GM21723 (cell line): ENCODE data around the gene HS3ST1.

Experiments used
- ATAC-seq: cut with Tn5 transposase; IDR thresholded peaks from one replicate; pipeline ENCODE4 v1.9.1; 2021; ENCODE audit warnings: mild to moderate bottlenecking, moderate library complexity; ENCODE audit not compliant: unreplicated experiment

Gene HS3ST1

GRCh38 chr4:11436084-11436483 lies 7.4 kb upstream of the HS3ST1 start:
- peak; percentile 61 for ATAC-seq

- ATAC-seq = no peak
Measured at GRCh38 chr4:11435557-11435956, 6.9 kb upstream of the HS3ST1 start.

DNA sequence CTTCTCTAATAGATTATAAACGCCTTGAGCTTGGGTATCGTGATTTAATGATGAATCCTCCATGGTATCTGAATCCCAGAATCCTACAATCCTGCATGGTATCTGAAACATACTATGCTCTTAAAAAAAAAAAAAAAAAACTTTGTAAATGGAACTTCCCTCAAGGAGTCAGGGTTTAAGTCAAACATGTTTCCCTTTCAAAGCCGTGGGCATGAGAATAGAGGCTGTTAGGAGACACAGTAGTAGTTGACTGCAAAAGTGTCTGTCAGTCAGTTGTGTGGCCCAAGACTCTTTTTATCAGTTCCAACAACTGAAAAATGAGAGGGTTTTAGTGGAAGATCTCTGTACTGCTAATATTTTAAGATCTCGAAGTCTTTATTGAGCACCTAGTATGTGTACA lies 2.4 kb upstream of the HS3ST1 start:
- ATAC-seq = no peak

DNA sequence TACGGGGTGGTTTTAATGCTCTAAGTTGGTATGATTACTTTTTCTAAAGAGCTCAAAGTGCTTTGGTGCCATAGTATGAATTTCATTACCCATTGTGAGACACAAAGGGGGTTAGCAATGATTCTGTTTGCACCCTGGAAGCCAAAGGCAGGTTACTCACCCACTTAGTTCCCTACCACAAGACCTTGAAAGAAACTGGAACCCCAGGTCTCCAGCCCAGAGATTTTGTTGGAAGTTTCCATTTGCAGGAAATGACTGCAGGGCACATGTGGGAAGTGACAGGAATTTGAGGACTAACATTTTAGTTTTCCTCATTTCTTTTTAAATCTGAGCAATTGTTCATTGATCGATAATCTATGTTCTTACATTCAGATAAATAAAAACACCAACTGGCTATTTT lies 1.8 kb upstream of the HS3ST1 start:
- no peak for ATAC-seq

DNA sequence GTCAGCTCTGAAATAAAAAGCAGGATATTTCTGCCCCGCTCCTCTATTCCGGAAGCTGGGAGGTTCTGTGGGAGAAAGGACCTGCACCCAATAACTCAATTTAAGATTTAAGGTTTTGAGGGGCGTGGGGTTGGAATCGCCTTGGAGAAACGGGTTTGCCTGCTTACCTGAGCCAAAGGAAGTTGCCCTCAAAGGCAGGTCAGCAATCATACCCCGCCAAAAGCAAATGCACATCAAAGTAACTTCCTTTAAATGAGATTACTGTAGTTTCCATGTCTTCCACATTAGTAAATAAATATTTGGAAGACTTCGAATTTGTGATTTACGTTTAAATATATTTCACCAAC lies 978 bp upstream of the HS3ST1 start:
- no peak for ATAC-seq

GRCh38 chr4:11428899-11429698 lies 405 bp upstream of the HS3ST1 start:
- ATAC-seq = peak; percentile 79

DNA sequence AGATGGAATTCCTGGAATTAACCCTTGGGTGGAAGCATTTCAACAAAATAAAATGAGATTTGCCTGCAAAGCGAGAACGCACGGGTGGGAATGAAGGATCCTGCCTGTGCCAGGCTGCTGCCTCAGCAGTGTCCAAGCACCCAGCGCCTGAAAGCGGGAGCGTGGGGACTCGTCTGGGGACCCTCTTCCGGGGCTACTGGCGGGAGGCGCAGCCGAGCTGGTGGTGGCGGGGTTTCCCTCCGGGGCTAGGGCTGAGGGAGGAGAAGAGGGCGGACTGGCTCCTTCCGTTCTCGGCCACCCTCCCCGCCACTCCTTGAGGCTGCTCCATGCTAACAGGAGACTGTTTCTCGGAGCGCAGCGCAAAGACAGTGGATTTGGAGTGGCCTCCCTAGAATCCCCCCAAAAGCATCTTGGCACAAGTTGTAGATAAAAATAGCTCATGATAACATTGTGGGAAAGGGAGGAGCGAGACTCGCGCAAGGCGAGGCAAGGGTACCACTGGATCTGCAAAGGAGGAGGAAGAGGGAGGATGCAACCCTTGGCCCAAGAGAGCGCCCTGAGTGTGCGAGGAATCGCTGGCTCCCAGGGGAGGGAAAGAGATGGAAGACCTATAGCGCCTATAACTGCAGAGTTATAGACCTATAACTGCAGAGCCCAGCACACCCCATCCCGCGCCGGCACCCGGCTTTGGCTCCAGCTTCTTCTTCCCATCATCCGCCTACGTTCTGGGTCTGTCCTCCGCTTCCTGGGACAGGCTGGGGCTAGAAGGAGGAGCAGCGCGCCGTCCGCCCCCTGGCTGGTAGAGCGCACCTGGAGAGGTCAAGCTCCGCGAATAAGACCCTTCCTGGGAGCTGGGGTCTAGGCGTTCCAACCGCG lies 1.3 kb downstream of the HS3ST1 start:
- no peak for ATAC-seq

- ATAC-seq = no peak
Measured at GRCh38 chr4:11426731-11427120, 2.0 kb downstream of the HS3ST1 start.

- no peak for ATAC-seq
Measured at GRCh38 chr4:11426003-11426402, 2.7 kb downstream of the HS3ST1 start.

GRCh38 chr4:11424856-11425255 lies 3.8 kb downstream of the HS3ST1 start:
- no peak for ATAC-seq

GRCh38 chr4:11424000-11424399 lies 4.7 kb downstream of the HS3ST1 start:
- no peak for ATAC-seq

- ATAC-seq = no peak
Measured at GRCh38 chr4:11423465-11423864, 5.2 kb downstream of the HS3ST1 start.

DNA sequence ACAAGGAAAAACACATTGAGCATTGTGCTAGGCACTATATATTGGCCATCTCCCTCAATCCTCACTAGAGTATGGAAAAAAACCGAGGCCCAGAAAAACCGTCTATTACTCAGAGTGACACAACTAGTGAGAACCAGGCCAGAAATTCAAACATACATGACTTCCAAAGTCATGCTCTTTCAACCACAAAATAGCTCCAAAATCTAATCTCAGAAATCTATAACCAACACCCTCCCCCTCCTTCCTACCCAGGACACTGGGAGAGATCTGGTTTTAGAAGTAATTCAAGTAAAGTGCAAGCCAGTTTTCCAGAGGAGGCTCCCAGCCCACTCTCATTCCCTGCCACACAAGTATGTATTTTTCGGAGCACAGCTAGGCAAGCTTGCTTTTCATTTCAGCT lies 7.6 kb downstream of the HS3ST1 start:
- ATAC-seq = no peak

GRCh38 chr4:11420327-11420726 lies 8.4 kb downstream of the HS3ST1 start:
- ATAC-seq = no peak

DNA sequence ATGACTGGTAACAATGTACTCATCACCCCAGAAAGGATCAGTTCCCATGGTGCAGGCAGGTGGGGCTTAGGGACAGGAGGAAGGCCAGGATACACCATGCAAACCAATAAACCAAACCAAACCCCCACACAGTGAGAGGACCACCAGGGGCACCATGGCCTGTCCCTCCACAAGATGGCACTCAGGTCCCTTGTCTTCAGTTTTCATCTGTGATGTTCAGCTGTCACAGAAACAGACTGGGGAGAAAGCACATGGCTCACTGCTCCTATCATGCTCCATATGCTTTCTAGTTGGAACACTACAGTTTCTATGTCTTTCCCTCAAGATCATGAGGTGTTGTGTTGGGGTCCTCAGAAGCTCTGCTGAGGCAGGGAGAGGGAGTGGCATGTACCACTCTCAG lies 10.1 kb downstream of the HS3ST1 start:
- ATAC-seq = no peak

DNA sequence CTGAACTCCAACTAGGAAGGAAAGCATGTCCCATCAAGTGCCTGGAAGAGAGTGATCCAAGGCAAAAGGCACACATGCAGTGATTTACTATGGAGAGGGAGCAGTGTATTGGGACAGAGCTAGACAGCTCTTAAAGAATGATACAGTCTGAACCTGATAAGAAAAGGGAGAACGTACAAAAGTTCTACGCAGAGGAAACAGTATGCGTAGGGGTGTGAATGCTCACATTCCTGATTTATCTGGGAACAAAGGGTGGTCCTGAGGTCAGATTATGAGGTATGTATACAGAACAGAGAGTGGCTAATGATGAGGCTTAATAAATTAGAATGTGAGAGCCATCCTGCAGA lies 12.0 kb downstream of the HS3ST1 start:
- ATAC-seq = no peak

GRCh38 chr4:11416071-11416766 lies 12.5 kb downstream of the HS3ST1 start:
- peak; percentile 31 for ATAC-seq

GRCh38 chr4:11415409-11416070 lies 13.2 kb downstream of the HS3ST1 start:
- peak; percentile 78 for ATAC-seq

DNA sequence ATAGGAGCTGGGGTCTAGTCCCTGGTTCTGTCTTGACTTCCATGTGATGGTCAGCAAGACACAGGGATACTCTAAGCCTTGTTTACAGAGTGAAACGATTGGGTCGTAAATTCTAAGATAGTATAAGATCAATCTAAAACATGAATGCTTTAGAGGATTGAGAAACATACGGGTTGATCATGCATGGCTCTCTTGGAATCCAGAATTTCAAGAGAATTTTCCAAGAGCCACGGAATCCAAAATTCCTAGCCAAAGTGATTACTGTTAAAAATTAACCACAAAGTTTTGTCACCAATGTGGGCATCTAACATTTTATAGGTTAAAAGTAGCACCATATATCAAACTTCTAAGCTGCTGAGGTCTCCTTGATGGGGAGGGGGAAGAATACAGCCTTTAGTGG lies 16.5 kb downstream of the HS3ST1 start:
- ATAC-seq = no peak

DNA sequence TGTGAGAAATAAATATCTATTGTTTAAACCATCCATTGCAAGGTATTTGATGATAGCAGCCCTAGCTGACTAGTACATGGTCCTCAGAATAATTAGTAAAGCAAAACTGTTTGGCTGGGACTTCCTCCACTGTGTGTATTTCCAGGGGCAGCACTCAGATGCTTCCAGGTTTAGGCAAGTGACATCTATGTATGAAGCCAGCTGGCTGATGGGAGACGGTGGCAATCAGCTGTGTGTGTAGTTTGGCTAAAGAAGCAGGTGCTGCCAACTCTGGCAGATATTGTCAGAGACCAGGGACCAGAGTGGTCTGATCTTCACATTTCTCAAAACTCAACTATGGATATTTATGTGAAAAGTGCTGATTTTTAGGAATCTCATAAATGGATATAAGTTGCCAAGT lies 19.1 kb downstream of the HS3ST1 start:
- ATAC-seq = no peak

GRCh38 chr4:11408233-11408967 lies 20.3 kb downstream of the HS3ST1 start:
- ATAC-seq = no peak
